ENCODE data around the gene RAB23. TPM values are rescaled to one million over a fixed set of nuclear protein-coding genes. Genes with fewer than 3 reads are reported as not detected.

Gene RAB23
- total and polyA plus RNA-seq, 2 donors (not counting 3 experiments of a cell fraction or from before 2014, with no cell fraction given): 3.4 to 9.4 TPM

- no TSS peak for BruUV-seq (replicated peaks)
- dilution Hi-C loops (cut with MboI; ENCODE audit: extremely low pct_ligation_motif_present, low sequenced_read_pairs): no loop called here
- no peak for FAIRE-seq
- DNase-seq (ENCODE audit: low read depth, low spot score): no peak
- Histone ChIP-seq H3K4me3 (replicated peaks in 1 of 3; ENCODE audit: insufficient read depth in 1 of 3, low read depth in 1 of 3, low read length in 3 of 3) (no peak overlapping the region), H2AFZ (ENCODE audit: low read depth, low read length) (no peak overlapping the region), H3K36me3 (ENCODE audit: control insufficient read depth in 2 of 2, extremely low read depth in 1 of 2, insufficient read depth in 2 of 2, low read length in 2 of 2) (no peaks in the 10 kb centered on the region), H3K9ac (replicated peaks; ENCODE audit: extremely low read depth, insufficient read depth, low read length) (no peak overlapping the region), H3K4me2 (ENCODE audit: insufficient read depth, low read length) (no peak overlapping the region), H3K79me2 (ENCODE audit: control insufficient read depth, insufficient read depth, low read length) (peaks cover 45% of the 10 kb centered on the region), H3K27ac (ENCODE audit: insufficient read depth, low read depth, low read length) (no peak overlapping the region), H3K9me3 (replicated peaks; ENCODE audit: control insufficient read depth, insufficient read depth, low read length) (no peaks in the 10 kb centered on the region), H3K4me1 (ENCODE audit: control insufficient read depth, extremely low read depth, insufficient read depth, low read length) (peaks cover 3% of the 10 kb centered on the region), H3K27me3 (ENCODE audit: control insufficient read depth in 2 of 2, insufficient read depth in 2 of 2, low read length in 2 of 2) (no peaks in the 10 kb centered on the region), H4K20me1 (replicated peaks; ENCODE audit: control insufficient read depth, extremely low read depth, insufficient read depth, low read length) (no peaks in the 10 kb centered on the region), H3K9me1 (replicated peaks; ENCODE audit: control insufficient read depth, extremely low read depth, insufficient read depth, low read length) (no peaks in the 10 kb centered on the region)
- POLR2A ChIA-PET: no interaction called here
- CTCF ChIA-PET: no interaction called here
- no peak for TF ChIP-seq EZH2 (IDR thresholded peaks at IDR 0.05; ENCODE audit: borderline replicate concordance, low read depth, low read length, severe bottlenecking)
- TF ChIP-seq MYC (IDR thresholded peaks at IDR 0.05; ENCODE audit: low read depth, low read length): no peak
- no peak for TF ChIP-seq GATA2 (IDR thresholded peaks at IDR 0.05; ENCODE audit: insufficient read depth, insufficient read length, low read depth, low read length)
- no peak for TF ChIP-seq CTCF (IDR thresholded peaks at IDR 0.05; ENCODE audit: extremely low read depth in 1 of 2, insufficient read depth in 1 of 2, low read depth in 1 of 2, low read length in 2 of 2)
- no peak for TF ChIP-seq POLR2AphosphoS5 (IDR thresholded peaks at IDR 0.05; ENCODE audit: insufficient read depth, low read depth, low read length)
- TF ChIP-seq FOS (IDR thresholded peaks at IDR 0.05; ENCODE audit: borderline replicate concordance, insufficient read depth, low read length): no peak
- no peak for TF ChIP-seq MAX (IDR thresholded peaks at IDR 0.05; ENCODE audit: insufficient read depth, insufficient read length)
- no peak for TF ChIP-seq POLR2A (IDR thresholded peaks at IDR 0.05; ENCODE audit: low read depth, low read length)
- intact Hi-C loops (cut with micrococcal nuclease): no loop called here
Measured at GRCh38 chr6:57215260-57215659, 6.8 kb downstream of the RAB23 start.
